GM21576 (cell line): ENCODE measurements around the gene ARHGEF7.

Experiments used
- ATAC-seq: cut with Tn5 transposase; IDR thresholded peaks from one replicate; pipeline ENCODE4 v1.9.1; 2021; ENCODE audit warnings: mild to moderate bottlenecking, moderate library complexity; ENCODE audit not compliant: unreplicated experiment

The ARHGEF7 gene

DNA sequence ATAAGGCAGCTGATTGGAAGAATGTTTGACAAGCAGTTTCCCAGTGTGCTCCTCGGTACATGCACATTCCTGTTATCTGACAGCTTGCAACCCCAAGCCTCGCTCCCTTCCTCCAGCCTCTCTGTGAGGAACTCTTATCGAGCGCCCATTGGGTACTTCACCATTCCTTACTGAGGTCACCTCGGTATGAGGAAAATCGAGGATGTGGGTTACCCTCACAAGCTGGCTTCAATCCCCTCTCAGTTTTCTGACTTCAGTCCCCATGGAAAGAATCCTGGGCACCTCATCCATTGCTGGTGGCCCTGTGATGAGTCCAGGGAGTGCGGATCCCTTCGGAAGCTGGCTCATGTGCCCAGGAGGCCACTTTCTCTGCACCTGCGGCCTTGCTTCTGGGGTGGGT, 222.6 kb downstream of the ARHGEF7 start:
- ATAC-seq = no peak

DNA sequence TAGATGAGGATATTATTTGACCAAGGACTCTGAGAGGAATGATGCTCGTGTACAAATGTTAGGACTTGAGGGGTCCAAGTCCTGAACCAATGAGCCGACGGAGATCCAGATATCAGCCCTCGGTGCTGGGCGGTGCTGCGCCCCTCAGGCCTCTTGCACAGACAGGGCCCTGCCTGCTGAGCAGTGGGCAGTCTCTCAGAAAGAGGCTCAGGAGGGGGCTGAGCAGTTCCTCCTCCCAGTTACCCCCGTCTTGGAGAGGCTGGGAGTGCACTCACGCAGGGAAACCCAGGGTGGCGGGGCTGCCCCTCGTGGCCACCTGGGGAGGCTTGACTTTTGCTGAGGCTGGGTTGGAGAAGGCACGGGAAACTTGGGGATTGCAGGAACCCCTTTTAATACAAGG, 223.7 kb downstream of the ARHGEF7 start:
- no peak for ATAC-seq

DNA sequence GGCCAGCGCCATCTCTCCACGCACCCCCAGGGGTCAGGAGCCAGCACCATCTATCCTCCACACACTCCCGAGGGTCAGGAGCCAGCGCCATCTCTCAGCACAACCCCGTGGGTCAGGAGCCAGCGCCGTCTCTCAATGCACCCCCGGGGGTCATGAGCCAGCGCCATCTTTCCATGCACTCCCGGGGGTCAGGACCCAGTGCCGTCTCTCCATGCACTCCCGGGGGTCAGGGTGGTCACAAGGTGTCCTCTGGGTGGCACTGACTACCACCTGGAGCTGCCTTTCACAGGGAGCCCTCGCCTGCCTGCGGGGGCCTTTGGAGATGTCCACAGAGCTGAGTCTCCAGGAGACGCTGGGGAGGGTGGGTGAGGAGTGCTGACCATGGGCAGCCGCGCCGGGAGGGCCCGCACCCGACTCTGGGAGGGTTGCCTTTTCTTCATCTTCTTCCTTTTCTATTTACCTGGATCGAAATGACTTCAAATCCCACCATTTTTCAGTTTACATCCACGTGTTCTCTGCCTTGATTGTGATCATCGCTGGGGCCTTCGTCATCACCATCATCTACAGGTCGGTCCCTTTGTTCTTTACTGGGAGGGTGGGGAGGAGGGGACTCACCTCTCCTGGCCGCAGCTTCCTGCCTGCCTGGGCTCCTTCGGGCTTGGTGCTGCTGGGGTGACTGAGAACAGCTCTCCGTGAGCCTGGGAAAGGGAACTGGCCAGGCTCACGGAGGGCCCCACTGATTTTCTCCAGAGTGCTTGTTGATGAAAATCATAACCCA, 224.4 kb downstream of the ARHGEF7 start:
- no peak for ATAC-seq

DNA sequence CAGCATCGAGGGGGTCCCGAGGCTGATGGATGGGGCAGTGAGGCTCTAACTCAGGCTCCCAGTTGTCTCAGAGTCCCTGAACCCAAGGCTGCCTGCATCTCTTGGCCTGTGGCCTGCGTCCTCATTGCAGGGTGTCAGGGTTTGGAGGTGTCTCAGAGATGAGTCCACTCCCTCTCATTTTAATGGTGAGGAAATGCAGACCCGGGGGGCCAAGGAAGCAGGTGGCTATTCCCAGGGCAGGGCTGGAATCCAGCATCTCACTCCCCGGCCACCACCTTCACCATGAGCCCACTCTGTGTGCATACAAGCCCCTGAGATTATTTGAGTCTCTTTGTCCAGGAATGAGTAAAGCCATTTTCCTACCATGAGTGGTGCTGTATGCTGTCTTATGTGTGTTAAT, 226.8 kb downstream of the ARHGEF7 start:
- no peak for ATAC-seq

DNA sequence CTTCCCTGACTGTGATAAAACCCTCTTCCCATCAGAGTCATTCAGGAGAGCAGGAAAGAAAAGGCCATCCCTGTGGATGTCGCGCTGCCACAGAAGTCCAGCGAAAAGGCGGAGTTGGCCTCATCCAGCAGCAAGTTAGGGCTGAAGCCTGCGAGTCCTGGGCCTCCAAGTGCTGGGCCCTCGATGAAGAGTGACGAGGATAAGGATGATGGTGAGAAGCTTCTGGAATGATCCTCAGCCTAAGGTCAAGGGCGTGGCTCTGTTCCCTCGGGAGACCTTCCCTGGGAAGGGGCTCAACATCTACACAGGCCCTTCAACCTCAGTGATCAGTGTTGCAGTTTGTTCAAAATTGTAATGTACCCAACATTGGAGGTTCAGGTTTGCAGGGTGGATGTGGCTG, 227.6 kb downstream of the ARHGEF7 start:
- ATAC-seq = no peak

DNA sequence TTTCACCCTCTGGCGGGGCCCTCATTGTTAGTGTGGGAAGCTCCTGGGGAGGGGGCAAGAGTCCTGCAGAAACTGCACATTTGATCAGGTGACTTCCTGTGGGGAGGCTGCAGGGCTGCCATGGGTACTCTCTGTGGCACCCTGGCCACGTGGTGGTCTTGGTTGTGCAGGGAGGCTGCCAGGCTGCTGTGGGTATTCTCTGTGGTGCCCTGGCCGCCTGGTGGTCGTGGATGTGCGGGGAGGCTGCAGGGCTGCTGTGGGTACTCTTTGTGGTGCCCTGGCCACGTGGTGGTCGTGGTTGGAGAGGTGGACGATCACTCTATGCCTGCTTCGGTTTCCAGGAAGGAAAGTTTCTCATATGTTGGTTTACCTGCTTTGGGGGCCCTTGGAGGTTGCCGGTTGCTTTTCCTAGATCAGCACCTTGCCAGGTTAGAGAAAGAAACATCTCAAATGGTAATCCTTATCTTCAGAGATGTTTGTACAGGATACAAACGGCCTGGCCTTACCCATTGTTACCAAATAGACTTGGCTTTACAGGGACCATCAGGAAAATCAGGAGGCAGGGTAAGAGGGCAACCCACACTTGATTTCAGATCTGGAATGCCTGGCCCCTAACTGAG, 228.2 kb downstream of the ARHGEF7 start:
- ATAC-seq = no peak

DNA sequence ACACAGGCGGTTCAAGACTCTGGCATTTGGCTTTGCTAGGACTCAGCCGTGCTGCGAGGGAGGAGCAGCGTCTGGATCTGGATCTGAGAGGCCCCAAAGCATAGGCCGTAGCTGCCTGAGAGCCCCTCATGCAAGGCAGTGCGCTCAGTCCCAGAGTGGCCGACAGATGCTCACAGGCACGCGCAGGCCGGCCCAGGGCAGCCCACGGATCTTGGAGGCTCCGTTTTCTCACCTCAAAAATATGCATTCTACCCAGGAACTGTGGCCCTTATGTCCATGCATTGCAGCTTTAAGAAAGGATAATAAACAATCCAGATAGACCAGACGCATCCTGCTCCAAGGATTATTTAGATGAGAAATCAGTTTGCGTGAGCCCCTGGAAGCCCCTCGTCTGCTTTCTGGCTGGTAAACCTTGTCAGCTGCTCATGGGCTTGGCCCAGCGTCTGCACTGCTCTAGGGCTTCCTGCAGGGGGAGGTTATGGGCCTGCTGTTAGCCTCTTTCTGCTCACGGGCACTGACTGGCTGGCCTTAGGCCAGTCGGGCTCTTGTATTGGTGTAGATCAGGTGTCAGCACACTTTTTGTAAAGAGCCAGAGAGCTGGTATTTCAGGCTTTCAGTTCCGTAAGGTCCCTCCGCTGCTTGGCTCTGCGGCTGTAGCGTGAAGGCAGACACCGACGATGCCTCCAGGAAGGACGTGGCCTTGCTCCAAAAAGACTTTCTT, 229.5 kb downstream of the ARHGEF7 start:
- no peak for ATAC-seq

DNA sequence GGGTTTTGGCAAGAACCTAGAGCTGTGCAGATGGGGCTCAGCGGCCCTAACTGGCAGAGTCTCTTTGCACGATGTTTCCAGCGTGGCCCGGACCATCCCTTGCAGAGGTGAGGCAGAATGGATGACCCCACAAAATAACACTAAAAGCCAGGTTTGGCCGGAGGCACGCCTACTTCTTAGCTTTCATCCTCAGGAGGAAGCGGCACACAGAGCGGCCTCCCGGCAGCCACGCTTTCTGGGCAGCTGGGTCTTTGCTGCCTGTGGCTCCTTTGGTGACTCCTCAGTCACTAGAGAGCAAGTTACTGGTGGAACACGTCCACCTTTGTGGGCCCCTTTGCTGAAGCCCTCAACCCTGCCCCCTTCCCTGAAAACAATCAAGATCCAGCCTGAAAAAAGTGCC, 230.6 kb downstream of the ARHGEF7 start:
- ATAC-seq = no peak

DNA sequence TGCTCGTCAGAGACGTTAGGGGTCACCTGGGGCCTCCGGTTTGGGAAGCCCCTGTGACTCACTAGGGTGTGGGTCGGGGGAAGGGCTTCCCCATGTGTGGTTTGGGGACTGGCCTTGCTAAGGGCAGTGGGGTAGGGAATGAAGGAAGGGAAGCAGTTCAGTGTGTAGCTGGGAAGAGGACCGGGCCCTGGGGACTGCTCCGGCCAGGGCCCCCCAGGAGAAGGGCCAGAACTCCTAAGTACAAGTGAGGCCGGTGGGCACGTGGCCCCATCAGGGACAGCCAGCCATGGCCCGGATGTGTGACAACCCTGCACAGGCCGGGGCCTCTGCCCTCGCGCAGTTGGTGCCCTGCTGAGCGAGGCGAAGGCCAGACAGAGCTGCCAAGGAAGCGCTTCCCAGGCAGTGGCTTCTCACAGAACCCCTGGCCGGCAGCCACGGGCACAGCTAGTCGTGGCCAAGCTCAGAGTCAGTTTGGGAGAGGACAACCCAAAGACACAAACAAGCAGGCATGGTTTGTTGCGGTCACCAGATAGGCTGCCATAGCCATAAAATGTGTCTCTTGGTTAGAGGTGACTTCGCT, 231.1 kb downstream of the ARHGEF7 start:
- no peak for ATAC-seq

DNA sequence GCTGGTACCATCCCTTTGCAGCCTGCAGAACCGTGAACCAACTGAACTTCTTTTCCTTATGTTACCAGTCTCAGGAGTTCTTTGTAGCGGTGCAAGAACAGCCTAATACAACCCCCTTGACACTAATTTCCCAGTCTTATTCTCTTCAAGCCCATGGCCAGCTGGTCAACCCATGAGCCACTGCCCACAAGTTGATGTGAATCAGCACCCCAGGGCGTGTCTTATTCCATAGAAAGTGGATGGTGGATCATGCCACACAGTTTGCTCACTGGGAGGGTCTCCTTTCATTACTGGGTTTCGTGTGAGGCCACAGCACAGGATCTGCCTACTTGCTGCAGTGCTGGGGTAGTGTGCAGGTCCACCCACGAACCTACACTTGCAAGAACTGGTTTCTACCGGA, 232.3 kb downstream of the ARHGEF7 start:
- ATAC-seq = no peak

DNA sequence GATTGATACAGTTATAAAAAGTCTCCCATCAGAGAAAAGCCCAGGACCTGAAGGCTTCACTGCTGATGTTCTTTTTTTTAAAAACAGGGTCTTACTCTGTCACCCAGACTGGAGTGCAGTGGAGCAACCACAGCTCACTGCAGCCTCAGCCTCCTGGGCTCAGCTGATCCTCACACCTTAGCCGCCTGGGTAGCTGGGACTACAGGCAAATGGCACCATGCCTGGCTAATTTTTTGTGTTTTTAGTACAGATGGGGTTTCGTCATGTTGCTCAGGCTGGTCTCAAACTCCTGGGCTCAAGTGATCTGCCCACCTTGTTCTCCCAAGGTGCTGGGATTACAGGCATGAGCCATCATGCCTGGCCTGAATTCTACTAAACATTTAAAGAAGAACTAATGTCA, 238.4 kb downstream of the ARHGEF7 start:
- no peak for ATAC-seq

DNA sequence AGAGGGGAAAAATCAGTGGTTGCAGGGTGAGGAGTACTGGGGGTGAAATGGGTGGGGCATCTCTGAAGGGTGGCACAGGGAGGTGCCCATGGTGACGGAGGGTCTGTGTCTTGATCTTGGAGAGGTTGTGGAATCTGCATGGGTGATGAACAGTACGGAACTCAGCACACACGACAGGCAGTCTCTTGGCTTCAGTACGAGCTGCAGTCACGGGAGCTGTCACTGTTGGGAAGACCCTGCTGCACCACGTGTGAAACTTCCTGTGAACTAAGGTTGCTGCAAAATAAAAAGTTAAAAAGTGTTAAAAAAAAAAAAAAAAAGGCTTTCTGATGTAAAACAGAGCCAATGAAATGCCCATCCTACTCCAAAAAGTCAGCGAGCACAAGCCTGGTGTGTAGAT, 239.7 kb downstream of the ARHGEF7 start:
- ATAC-seq = no peak
